Tibial nerve (tissue), 4 donors: ENCODE measurements around the gene TECPR1. TPM values are rescaled to one million over a fixed set of nuclear protein-coding genes. Genes with fewer than 3 reads are reported as not detected.
A peak's percentile ranks its signal among the peaks of the same experiment; 100 is the strongest.

Experiments used
- DNase-seq, 2 donors: peaks; one replicate each; pipeline ENCODE4 v3.0.0-alpha.2; 2019; ENCODE audit warnings: low spot score in 2 of 2
- H3K27ac ChIP-seq, 4 donors: fragments of 200-600 bp; sonication (generic) in 3 of 4; one replicate each; pipeline ENCODE4 v1.5.1; 2017 to 2019; ENCODE audit warnings: mild to moderate bottlenecking in 1 of 4
- H3K27me3 ChIP-seq, 2 donors: fragments of 200-600 bp; sonication (generic) in 1 of 2; one replicate each; pipeline versions ENCODE4 v1.5.1 to v1.6.0; 2017 to 2019
- H3K36me3 ChIP-seq, 3 donors: fragments of 200-600 bp; sonication (generic); one replicate each; pipeline ENCODE4 v1.5.1; 2018 to 2019
- H3K4me1 ChIP-seq, 4 donors: fragments of 200-600 bp; sonication (generic) in 3 of 4; one replicate each; pipeline ENCODE4 v1.5.1; 2017 to 2019
- H3K4me3 ChIP-seq, 4 donors: fragments of 200-600 bp; sonication (generic) in 3 of 4; one replicate each; pipeline ENCODE4 v1.5.1; 2017 to 2019; ENCODE audit warnings: mild to moderate bottlenecking in 1 of 4, moderate library complexity in 1 of 4
- H3K9me3 ChIP-seq, 4 donors: fragments of 200-600 bp; sonication (generic) in 3 of 4; one replicate each; pipeline ENCODE4 v1.5.1; 2017 to 2019
- EP300 ChIP-seq, 2 donors: sonication (generic); formaldehyde crosslinking; IDR thresholded peaks; one replicate each; pipeline ENCODE4 v1.6.1; 2017; ENCODE audit warnings: antibody characterized with exemption in 2 of 2, mild to moderate bottlenecking in 1 of 2
- POLR2A ChIP-seq, 2 donors: fragments of 450-650 bp; IDR thresholded peaks; one replicate each; pipeline ENCODE4 v1.6.1; 2017; ENCODE audit warnings: antibody characterized with exemption in 2 of 2, mild to moderate bottlenecking in 2 of 2, moderate library complexity in 2 of 2
- WGBS, 2 donors: methylation state at CpG; one replicate each; pipeline ENCODE4 v1.1.5; 2018; 5-methylcytosine and 5-hydroxymethylcytosine counted together
- total RNA-seq, 4 donors: library from RNA; depleted of rRNA; stranded (reverse); fragments of >200 nt; gene quantifications; one replicate each; pipeline ENCODE4 v1.1.0, GENCODE V29; 2016
- TF ChIP-seq, protein P1 (sequence below), 5 experiments: fragments of 200-600 bp in 3 of 5; fragments of 450-650 bp in 2 of 5; sonication (generic) in 3 of 5; IDR thresholded peaks; one replicate each; pipeline ENCODE4 v1.5.1; 2016 to 2019; ENCODE audit warnings: antibody characterized with exemption in 5 of 5, mild to moderate bottlenecking in 3 of 5, moderate library complexity in 2 of 5

TECPR1 gene
- total RNA-seq, 4 donors from 2014 or later, result 30.8 to 72.6 (median 41.2) TPM

DNA sequence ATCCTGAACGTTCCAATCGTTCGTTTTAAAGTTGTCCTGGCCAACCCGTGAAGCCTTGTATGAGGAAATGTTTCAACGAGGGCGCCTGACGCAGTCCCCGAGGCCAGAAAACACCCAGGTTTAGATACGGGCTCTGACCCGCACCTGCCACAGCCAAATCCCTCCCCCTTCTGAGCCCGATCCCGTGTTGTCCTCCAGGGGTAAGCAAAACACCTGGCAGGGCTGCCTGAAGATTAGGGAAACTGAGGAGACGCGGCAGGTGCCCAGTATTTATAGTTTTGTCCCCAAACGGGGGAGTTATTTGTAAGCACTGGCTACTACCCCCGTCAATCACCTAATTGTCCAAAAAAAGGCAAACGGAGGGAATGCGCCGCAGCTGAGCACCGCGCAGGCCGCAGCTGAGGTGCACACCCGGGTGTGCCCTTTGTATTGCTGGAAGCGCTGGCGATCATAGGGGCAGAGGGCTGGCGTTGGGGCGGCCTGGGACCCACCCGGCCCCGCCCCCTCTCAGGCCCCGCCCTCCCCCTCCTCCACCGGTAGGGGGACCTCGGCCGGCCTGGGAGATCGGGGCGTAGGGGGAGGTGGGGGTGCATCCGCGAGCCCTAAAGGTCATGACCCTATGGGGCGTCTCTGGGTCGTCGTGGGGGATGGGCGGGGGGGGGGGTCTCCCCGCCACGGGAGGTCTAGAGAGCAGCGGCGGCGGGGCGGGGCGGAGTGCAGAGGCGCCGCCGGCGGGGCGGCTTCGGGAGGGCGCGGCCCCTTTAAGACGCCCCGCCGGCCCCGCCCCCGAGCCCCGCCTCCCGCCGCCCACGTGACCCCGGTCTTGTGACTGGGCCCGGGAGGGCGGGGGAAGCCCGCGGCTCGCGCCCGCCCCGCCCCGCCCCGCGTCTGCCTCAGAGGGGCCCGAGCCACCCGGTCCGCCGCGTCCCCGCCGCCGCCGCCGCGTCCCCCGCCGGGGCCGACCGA lies 29.0 kb upstream of the TECPR1 start, which contains the start of gene BRI3:
Gene BRI3 (plus strand): TSS at position 896 of the 966 bp plus-strand sequence. CDS start 110 bp downstream, outside the sequence.
- DNase-seq, result peak; percentile 89 to 94
- peaks cover 0 to 7% (median 0%) of the 10 kb centered on the region in 3 donors for H3K36me3 ChIP-seq
- peak within 1 kb of the TSS; percentile 77 to 100 (median 96) for H3K4me3 ChIP-seq
- no peaks in the 10 kb centered on the region for H3K27me3 ChIP-seq
- WGBS, 2 donors, result 0% methylated on average over 23 to 37 of the region's 92 CpGs
- H3K27ac ChIP-seq, result peak within 1 kb of the TSS; percentile 96 to 99 (median 99)
- TF ChIP-seq EP300 (IDR thresholded peaks at IDR 0.05) (peak in 1 of 2 donors; percentile 90), POLR2A (IDR thresholded peaks at IDR 0.05) (peak; percentile 69 to 74)
- TF ChIP-seq, protein P1, sequence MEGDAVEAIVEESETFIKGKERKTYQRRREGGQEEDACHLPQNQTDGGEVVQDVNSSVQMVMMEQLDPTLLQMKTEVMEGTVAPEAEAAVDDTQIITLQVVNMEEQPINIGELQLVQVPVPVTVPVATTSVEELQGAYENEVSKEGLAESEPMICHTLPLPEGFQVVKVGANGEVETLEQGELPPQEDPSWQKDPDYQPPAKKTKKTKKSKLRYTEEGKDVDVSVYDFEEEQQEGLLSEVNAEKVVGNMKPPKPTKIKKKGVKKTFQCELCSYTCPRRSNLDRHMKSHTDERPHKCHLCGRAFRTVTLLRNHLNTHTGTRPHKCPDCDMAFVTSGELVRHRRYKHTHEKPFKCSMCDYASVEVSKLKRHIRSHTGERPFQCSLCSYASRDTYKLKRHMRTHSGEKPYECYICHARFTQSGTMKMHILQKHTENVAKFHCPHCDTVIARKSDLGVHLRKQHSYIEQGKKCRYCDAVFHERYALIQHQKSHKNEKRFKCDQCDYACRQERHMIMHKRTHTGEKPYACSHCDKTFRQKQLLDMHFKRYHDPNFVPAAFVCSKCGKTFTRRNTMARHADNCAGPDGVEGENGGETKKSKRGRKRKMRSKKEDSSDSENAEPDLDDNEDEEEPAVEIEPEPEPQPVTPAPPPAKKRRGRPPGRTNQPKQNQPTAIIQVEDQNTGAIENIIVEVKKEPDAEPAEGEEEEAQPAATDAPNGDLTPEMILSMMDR (IDR thresholded peaks at IDR 0.05), result no peak
- H3K4me1 ChIP-seq, result peaks cover 0 to 45% (median 35%) of the 10 kb centered on the region in 4 donors
- H3K9me3 ChIP-seq, result no peaks in the 10 kb centered on the region

GRCh38 chr7:98280296-98280695 lies 28.3 kb upstream of the TECPR1 start:
- H3K27me3 ChIP-seq, result no peaks in the 10 kb centered on the region
- H3K4me3 ChIP-seq, result peak overlapping the region in 3 of 4 donors; percentile 57 to 100 (median 94)
- H3K27ac ChIP-seq, result peak overlapping the region in 3 of 4 donors; percentile 84 to 99 (median 87)
- H3K36me3 ChIP-seq, result peaks cover 0 to 7% (median 0%) of the 10 kb centered on the region in 3 donors
- H3K4me1 ChIP-seq, result peaks cover 0 to 37% (median 28%) of the 10 kb centered on the region in 4 donors
- no peak for TF ChIP-seq POLR2A (IDR thresholded peaks at IDR 0.05)
- TF ChIP-seq, protein P1 (IDR thresholded peaks at IDR 0.05), result no peak
- no peak for TF ChIP-seq EP300 (IDR thresholded peaks at IDR 0.05)
- no peaks in the 10 kb centered on the region for H3K9me3 ChIP-seq
- 57 to 66% methylated on average over 7 of the region's 7 CpGs for WGBS, 2 donors
- no peak for DNase-seq

DNA sequence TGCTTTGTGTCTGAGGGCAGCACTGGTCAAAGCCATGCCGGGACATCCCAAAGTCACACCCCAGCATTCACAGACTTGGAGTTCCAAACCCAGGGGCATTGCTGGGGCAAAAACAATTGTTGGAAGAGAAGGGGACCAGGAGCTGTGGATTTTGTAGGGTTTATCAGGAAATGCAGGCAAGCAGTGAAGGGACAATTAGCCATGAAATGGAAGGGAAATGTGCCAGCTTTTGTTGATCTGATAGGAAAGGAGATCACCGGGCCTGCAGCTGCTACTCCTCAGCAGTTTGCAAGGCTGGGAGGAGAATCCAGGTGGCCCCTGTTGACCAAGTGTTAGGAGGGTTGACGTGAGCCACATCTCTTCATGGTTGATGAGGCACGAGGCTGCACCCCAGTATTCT lies 26.9 kb upstream of the TECPR1 start:
- H3K9me3 ChIP-seq, result no peaks in the 10 kb centered on the region
- H3K36me3 ChIP-seq, result peaks cover 0 to 7% (median 0%) of the 10 kb centered on the region in 3 donors
- no peak for DNase-seq
- WGBS, 2 donors, result 69 to 70% methylated on average over 4 of the region's 4 CpGs
- no peak overlapping the region for H3K27ac ChIP-seq
- TF ChIP-seq POLR2A (IDR thresholded peaks at IDR 0.05), result no peak
- TF ChIP-seq, protein P1 (IDR thresholded peaks at IDR 0.05), result no peak
- TF ChIP-seq EP300 (IDR thresholded peaks at IDR 0.05), result no peak
- H3K4me3 ChIP-seq, result no peak overlapping the region
- no peaks in the 10 kb centered on the region for H3K27me3 ChIP-seq
- H3K4me1 ChIP-seq, result peaks cover 0 to 23% (median 14%) of the 10 kb centered on the region in 4 donors

DNA sequence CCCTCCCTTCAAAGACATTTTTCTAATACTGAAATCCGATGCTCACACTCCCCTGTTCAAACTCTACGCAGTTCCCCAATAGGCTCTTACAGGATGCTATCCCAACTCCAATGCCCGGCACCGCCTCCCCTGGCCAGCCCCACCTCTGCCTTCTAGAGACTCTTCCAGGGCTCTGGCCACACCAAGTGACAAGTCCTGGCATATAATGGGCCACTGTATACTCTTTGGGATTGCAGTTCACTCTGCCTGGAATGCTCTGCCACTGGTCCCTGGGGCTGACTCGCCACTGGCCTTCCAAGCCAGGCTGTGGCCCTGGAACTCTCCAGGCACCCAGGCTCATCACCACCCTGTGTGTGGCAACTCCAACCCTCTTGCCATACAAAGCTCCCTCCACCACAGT lies 26.4 kb upstream of the TECPR1 start:
- Histone ChIP-seq H3K27ac (no peak overlapping the region), H3K36me3 (peaks cover 0 to 2% (median 0%) of the 10 kb centered on the region in 3 donors), H3K9me3 (no peaks in the 10 kb centered on the region), H3K4me3 (no peak overlapping the region), H3K27me3 (no peaks in the 10 kb centered on the region), H3K4me1 (peaks cover 0 to 18% (median 9%) of the 10 kb centered on the region in 4 donors)
- TF ChIP-seq POLR2A (IDR thresholded peaks at IDR 0.05) (no peak), EP300 (IDR thresholded peaks at IDR 0.05) (no peak)
- TF ChIP-seq, protein P1 (IDR thresholded peaks at IDR 0.05), result no peak
- 81 to 90% methylated on average over 5 of the region's 5 CpGs for WGBS, 2 donors
- DNase-seq, result no peak
